ENCODE data around the gene DHRS3. TPM values are rescaled to one million over a fixed set of nuclear protein-coding genes. Genes with fewer than 3 reads are reported as not detected.

The DHRS3 gene
- total RNA-seq, 1 experiment from 2014 or later, result 87.0 TPM

DNA sequence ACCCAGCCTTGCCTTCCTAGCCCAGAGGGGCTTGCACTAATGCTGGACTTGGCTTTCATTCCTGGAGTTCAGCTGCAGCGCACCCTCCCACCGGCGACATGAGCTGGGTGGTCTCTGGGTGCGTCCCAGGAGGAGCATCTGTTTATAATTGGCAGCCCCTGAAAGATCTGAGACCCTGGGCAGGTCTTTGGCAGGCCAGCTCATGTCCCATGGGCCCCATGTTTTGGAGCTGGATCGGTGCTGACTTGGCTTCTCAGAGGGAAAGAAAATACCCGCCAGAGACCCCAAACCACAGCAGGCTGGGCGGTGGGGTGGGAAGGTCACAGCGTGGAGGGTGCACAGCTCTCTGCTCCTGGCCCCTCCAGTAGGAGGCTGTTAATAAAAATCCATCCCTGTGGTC lies 29.3 kb downstream of the DHRS3 start:
- no peak overlapping the region for H3K4me3 ChIP-seq (replicated peaks in 1 of 2; ENCODE audit: low read depth in 1 of 2, low read length in 2 of 2)
- BruUV-seq (replicated peaks), result no TSS peak
- peaks cover 0 to 7% of the 10 kb centered on the region in 2 experiments; a peak in 1 of 4 replicates for H3K36me3 ChIP-seq (ENCODE audit: control insufficient read depth in 1 of 2, insufficient read depth in 2 of 2, low read length in 2 of 2)
- H3K9me3 ChIP-seq (ENCODE audit: control insufficient read depth in 1 of 2, insufficient read depth in 1 of 2, low read depth in 1 of 2, low read length in 2 of 2), result no peaks in the 10 kb centered on the region
- TF ChIP-seq RAD21 (IDR thresholded peaks at IDR 0.05; ENCODE audit: low read depth) (no peak), EGR1 (IDR thresholded peaks at IDR 0.05; ENCODE audit: low read depth) (no peak), YY1 (IDR thresholded peaks at IDR 0.05; ENCODE audit: extremely low read depth, insufficient replicate concordance, low read depth, low read length) (no peak), CBX3 (IDR thresholded peaks at IDR 0.05; ENCODE audit: low read depth) (no peak), EZH2 (IDR thresholded peaks at IDR 0.05) (no peak), SP1 (IDR thresholded peaks at IDR 0.05; ENCODE audit: low read depth) (no peak), EZH2phosphoT487 (IDR thresholded peaks at IDR 0.05; ENCODE audit: borderline replicate concordance) (no peak), ELF1 (IDR thresholded peaks at IDR 0.05; ENCODE audit: borderline replicate concordance, low read depth) (no peak), JUND (IDR thresholded peaks at IDR 0.05) (no peak), POLR2A (IDR thresholded peaks at IDR 0.05; ENCODE audit: borderline replicate concordance, extremely low read depth, insufficient read depth, insufficient read length) (no peak), FOSL1 (IDR thresholded peaks at IDR 0.05; ENCODE audit: low read depth) (no peak)
- TF ChIP-seq, protein P1, sequence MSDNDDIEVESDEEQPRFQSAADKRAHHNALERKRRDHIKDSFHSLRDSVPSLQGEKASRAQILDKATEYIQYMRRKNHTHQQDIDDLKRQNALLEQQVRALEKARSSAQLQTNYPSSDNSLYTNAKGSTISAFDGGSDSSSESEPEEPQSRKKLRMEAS (IDR thresholded peaks at IDR 0.05), result no peak
- TF ChIP-seq, protein P2, sequence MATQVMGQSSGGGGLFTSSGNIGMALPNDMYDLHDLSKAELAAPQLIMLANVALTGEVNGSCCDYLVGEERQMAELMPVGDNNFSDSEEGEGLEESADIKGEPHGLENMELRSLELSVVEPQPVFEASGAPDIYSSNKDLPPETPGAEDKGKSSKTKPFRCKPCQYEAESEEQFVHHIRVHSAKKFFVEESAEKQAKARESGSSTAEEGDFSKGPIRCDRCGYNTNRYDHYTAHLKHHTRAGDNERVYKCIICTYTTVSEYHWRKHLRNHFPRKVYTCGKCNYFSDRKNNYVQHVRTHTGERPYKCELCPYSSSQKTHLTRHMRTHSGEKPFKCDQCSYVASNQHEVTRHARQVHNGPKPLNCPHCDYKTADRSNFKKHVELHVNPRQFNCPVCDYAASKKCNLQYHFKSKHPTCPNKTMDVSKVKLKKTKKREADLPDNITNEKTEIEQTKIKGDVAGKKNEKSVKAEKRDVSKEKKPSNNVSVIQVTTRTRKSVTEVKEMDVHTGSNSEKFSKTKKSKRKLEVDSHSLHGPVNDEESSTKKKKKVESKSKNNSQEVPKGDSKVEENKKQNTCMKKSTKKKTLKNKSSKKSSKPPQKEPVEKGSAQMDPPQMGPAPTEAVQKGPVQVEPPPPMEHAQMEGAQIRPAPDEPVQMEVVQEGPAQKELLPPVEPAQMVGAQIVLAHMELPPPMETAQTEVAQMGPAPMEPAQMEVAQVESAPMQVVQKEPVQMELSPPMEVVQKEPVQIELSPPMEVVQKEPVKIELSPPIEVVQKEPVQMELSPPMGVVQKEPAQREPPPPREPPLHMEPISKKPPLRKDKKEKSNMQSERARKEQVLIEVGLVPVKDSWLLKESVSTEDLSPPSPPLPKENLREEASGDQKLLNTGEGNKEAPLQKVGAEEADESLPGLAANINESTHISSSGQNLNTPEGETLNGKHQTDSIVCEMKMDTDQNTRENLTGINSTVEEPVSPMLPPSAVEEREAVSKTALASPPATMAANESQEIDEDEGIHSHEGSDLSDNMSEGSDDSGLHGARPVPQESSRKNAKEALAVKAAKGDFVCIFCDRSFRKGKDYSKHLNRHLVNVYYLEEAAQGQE (IDR thresholded peaks at IDR 0.05; ENCODE audit: low read depth), result no peak
- peaks cover 13 to 42% of the 10 kb centered on the region in 2 experiments for H3K4me1 ChIP-seq (ENCODE audit: control insufficient read depth in 1 of 2, insufficient read depth in 2 of 2, low read length in 2 of 2)
- peak overlapping the region; percentile 50 for H3K4me2 ChIP-seq (ENCODE audit: low read length)
- ChIA-PET RAD21 (ENCODE audit: low non-redundant PET in 1 of 2, low total read pairs in 2 of 2, uncharacterized antibody in 2 of 2, unreplicated experiment in 2 of 2) (interaction anchor here in 1 of 2 experiments (1.1 kb wide), 1 partner anchor 13 kb away, joined by 3 read pairs; no protein-coding TSS in a partner anchor), CTCF (interaction anchor here (0.8 kb wide), 1 partner anchor 13 kb away, joined by 3 read pairs; no protein-coding TSS in a partner anchor), POLR2A (interaction anchor here (1.1 kb wide), 1 partner anchor 51 kb away, joined by 3 read pairs; no protein-coding TSS in a partner anchor)
- ATAC-seq (no peak), DNase-seq (ENCODE audit: low read depth, low spot score) (no peak)
- no peaks in the 10 kb centered on the region for H3K9me2 ChIP-seq (ENCODE audit: insufficient read depth)
- H3K27me3 ChIP-seq (ENCODE audit: insufficient read depth, low read length), result no peaks in the 10 kb centered on the region
- no peaks in the 10 kb centered on the region for H4K20me1 ChIP-seq (ENCODE audit: insufficient read depth)
- H3K79me2 ChIP-seq (ENCODE audit: insufficient read depth, low read length), result peaks cover 28% of the 10 kb centered on the region; the same call in 1 of the 2 replicates
- H3K9ac ChIP-seq (ENCODE audit: low read length), result no peak overlapping the region; the same call in 1 of the 2 replicates
- no peak overlapping the region for H3K27ac ChIP-seq (ENCODE audit: low read depth, low read length)
- H2AFZ ChIP-seq (ENCODE audit: low read depth, low read length, poor library complexity, severe bottlenecking), result no peak overlapping the region
- intact Hi-C loops (cut with micrococcal nuclease), result no loop called here

Measured in HCT116 (cell line).